Type B pancreatic cell (in vitro differentiated cells): ENCODE data around the gene KCNK7. TPM values are rescaled to one million over a fixed set of nuclear protein-coding genes. Genes with fewer than 3 reads are reported as not detected.

Experiments
- DNase-seq: peaks from one replicate; pipeline ENCODE4 v3.0.0; 2021; ENCODE audit warnings: mixed read lengths; ENCODE audit not compliant: unreplicated experiment; ENCODE audit errors: extremely low spot score
- H3K27ac Mint-ChIP-seq: 2 replicates; pipeline ENCODE4 v1.8.0; 2021; ENCODE audit warnings: mild to moderate bottlenecking, mixed read lengths
- H3K27me3 Mint-ChIP-seq: 2 replicates; pipeline ENCODE4 v1.8.0; 2021; ENCODE audit warnings: mixed read lengths
- H3K36me3 Mint-ChIP-seq: 2 replicates; pipeline ENCODE4 v1.8.0; 2021; ENCODE audit warnings: mixed read lengths
- H3K4me1 Mint-ChIP-seq: one replicate; pipeline ENCODE4 v1.8.0; 2021; ENCODE audit warnings: mixed read lengths; ENCODE audit not compliant: unreplicated experiment
- H3K4me3 Mint-ChIP-seq: 2 replicates; pipeline ENCODE4 v1.8.0; 2021; ENCODE audit warnings: mild to moderate bottlenecking, mixed read lengths
- H3K9me3 Mint-ChIP-seq: 2 replicates; pipeline ENCODE4 v1.8.0; 2021; ENCODE audit warnings: mixed read lengths
- total RNA-seq: library from RNA; stranded (reverse); gene quantifications from 2 replicates; pipeline ENCODE4 v1.2.1, GENCODE V29; 2021; ENCODE audit warnings: low replicate concordance
- TF ChIP-seq, protein P1 (sequence below): fragments of 200-600 bp; sonication (generic); conservative IDR thresholded peaks from 2 replicates; pipeline ENCODE4 v1.5.0; 2021; ENCODE audit warnings: antibody characterized with exemption, mild to moderate bottlenecking

The KCNK7 gene
- total RNA-seq, 1 donor from 2014 or later, result 0.36 TPM

GRCh38 chr11:65558930-65559509 lies 36.6 kb downstream of the KCNK7 start:
- H3K36me3 Mint-ChIP-seq, result no peaks in the 10 kb centered on the region
- DNase-seq, result no peak
- H3K4me1 Mint-ChIP-seq, result peaks cover 42% of the 10 kb centered on the region
- H3K4me3 Mint-ChIP-seq, result peak overlapping the region; percentile 74
- no peaks in the 10 kb centered on the region for H3K9me3 Mint-ChIP-seq
- TF ChIP-seq, protein P1, sequence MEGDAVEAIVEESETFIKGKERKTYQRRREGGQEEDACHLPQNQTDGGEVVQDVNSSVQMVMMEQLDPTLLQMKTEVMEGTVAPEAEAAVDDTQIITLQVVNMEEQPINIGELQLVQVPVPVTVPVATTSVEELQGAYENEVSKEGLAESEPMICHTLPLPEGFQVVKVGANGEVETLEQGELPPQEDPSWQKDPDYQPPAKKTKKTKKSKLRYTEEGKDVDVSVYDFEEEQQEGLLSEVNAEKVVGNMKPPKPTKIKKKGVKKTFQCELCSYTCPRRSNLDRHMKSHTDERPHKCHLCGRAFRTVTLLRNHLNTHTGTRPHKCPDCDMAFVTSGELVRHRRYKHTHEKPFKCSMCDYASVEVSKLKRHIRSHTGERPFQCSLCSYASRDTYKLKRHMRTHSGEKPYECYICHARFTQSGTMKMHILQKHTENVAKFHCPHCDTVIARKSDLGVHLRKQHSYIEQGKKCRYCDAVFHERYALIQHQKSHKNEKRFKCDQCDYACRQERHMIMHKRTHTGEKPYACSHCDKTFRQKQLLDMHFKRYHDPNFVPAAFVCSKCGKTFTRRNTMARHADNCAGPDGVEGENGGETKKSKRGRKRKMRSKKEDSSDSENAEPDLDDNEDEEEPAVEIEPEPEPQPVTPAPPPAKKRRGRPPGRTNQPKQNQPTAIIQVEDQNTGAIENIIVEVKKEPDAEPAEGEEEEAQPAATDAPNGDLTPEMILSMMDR, result no peak
- H3K27me3 Mint-ChIP-seq, result peaks cover 2% of the 10 kb centered on the region
- H3K27ac Mint-ChIP-seq, result peak overlapping the region; percentile 92

- no peaks in the 10 kb centered on the region for H3K36me3 Mint-ChIP-seq
- peaks cover 2% of the 10 kb centered on the region for H3K27me3 Mint-ChIP-seq
- H3K27ac Mint-ChIP-seq, result peak within 1 kb of the TSS; percentile 92
- H3K9me3 Mint-ChIP-seq, result no peaks in the 10 kb centered on the region
- TF ChIP-seq, protein P1, result no peak
- peaks cover 42% of the 10 kb centered on the region for H3K4me1 Mint-ChIP-seq
- DNase-seq, result no peak
- peak within 1 kb of the TSS; percentile 86 for H3K4me3 Mint-ChIP-seq
These were observed 37.3 kb downstream of the KCNK7 start, which contains the start of gene LTBP3 for GRCh38 chr11:65558002-65558929. LTBP3 (minus strand) TSS chr11:65558359; CDS start chr11:65557959, 400 bp downstream.

DNA sequence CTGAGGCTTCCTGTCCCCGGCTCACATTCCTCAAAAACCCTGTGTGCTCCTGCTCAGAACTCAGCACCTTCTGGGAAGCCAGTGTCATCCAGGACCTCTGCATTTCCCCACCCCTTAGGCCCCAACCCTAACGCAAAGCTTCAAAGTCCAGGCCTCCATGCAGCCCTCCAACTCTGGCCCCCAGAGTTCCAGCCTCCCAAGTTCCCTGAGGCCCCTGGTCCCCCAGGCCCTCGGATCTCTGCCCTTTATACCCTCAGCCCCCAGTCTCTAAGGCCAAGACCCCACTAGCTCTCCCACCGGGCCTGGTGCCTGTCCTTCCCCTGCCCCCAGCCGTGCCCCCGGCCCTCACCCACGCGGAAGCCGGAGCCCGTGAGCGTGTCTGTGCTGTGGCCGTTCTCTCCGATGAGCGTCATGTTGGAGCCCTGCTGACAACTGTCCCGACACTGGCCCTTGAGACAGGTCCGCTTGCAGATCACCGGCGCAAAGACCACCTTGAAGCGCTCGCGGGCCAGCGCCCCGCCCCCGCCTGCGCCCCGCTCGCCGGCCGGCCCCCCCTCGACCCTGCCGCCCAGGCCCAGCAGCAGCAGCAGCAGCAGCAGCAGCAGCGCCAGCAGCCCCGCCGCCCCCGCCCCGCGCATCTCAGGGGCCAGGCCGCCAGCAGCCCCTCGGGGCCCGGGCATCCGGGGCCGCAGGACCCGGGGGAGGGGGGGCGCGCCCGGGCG lies 38.2 kb downstream of the KCNK7 start:
- peaks cover 49% of the 10 kb centered on the region for H3K4me1 Mint-ChIP-seq
- H3K9me3 Mint-ChIP-seq, result no peaks in the 10 kb centered on the region
- DNase-seq, result no peak
- H3K4me3 Mint-ChIP-seq, result peak overlapping the region; percentile 86
- H3K27me3 Mint-ChIP-seq, result peaks cover 2% of the 10 kb centered on the region
- peak overlapping the region; percentile 89 for H3K27ac Mint-ChIP-seq
- H3K36me3 Mint-ChIP-seq, result peaks cover 2% of the 10 kb centered on the region
- TF ChIP-seq, protein P1, result no peak

DNA sequence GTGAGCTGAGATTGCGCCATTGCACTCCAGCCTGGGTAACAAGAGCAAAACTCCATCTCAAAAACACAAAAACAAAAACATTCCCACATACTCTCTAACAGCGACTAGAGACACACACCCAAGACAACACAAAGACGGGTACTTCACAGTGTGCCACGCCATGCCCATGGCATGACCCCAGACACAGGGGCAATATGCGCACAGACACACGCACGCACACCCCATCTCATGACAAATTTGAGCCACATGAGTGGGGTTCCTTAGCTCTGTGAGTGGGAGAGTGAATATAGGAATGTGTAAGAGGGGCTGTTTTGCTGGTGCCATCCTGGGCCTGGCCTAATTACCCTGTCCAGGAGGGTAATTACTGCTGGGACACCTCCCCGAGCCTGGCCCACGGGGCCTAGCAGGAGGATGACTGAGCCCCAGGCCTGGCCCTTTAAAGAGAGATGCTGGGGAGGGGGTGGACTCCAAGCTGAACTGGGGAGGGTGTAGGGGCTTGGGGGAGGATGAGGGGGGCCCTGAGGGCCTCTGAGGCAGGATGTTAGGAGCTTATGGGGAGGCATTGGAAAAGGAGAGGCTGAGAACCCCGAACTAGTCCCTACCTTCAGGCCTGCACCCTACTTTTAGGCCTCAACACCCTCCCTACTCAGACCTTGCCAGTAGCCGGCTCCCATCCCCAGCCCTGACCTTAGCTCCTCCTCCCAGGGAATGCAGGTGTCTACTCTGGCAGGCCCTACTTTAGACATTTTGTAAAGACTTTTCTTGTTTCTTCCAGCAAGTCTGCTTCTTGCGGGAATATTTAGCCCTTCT lies 38.9 kb downstream of the KCNK7 start:
- TF ChIP-seq, protein P1, result no peak
- DNase-seq, result no peak
- H3K36me3 Mint-ChIP-seq, result peaks cover 5% of the 10 kb centered on the region
- H3K4me3 Mint-ChIP-seq, result peak overlapping the region; percentile 86
- H3K27ac Mint-ChIP-seq, result peak overlapping the region; percentile 89
- peaks cover 2% of the 10 kb centered on the region for H3K27me3 Mint-ChIP-seq
- peaks cover 54% of the 10 kb centered on the region for H3K4me1 Mint-ChIP-seq
- H3K9me3 Mint-ChIP-seq, result no peaks in the 10 kb centered on the region
